GM23338 (cell line): ENCODE results near the gene CDC25C. TPM values are rescaled to one million over a fixed set of nuclear protein-coding genes. Genes with fewer than 3 reads are reported as not detected.

Experiments used
- ATAC-seq: fragments of 200-7000 bp; cut with Tn5 transposase; 3 replicates; pipeline ENCODE4 v1.9.1; 2020
- DNase-seq: peaks from one replicate; pipeline ENCODE4 v3.0.0-alpha.2; 2015; ENCODE audit warnings: low spot score
- H2AFZ ChIP-seq: fragments of 200-600 bp; sonication (generic); 2 replicates; pipeline ENCODE4 v1.8.0; 2016; ENCODE audit warnings: antibody characterized with exemption, mild to moderate bottlenecking, moderate library complexity
- H3F3A ChIP-seq: fragments of 200-600 bp; sonication (generic); replicated peaks from 2 replicates; pipeline ENCODE4 v1.8.0; 2017; ENCODE audit warnings: antibody characterized with exemption, mixed run types, low read depth
- H3K27ac ChIP-seq: fragments of 200-600 bp; sonication (generic); 2 replicates; pipeline ENCODE4 v1.6.1; 2016; ENCODE audit warnings: low read depth
- H3K27me3 ChIP-seq: fragments of 200-600 bp; sonication (generic); 2 replicates; pipeline ENCODE4 v1.8.0; 2016; ENCODE audit warnings: mild to moderate bottlenecking, mixed run types, moderate library complexity; ENCODE audit not compliant: insufficient read depth
- H3K36me3 ChIP-seq: fragments of 200-600 bp; sonication (generic); 2 replicates; pipeline ENCODE4 v1.8.0; 2016; ENCODE audit warnings: mild to moderate bottlenecking; ENCODE audit not compliant: insufficient read depth
- H3K4me1 ChIP-seq: fragments of 200-600 bp; sonication (generic); 2 replicates; pipeline ENCODE4 v1.8.0; 2016; ENCODE audit warnings: mild to moderate bottlenecking, moderate library complexity; ENCODE audit not compliant: insufficient read depth
- H3K4me2 ChIP-seq: fragments of 200-600 bp; sonication (generic); 2 replicates; pipeline ENCODE4 v1.7.1; 2017; ENCODE audit warnings: mixed run types
- H3K4me3 ChIP-seq: fragments of 200-600 bp; sonication (generic); 2 replicates; pipeline ENCODE4 v1.6.1; 2016; ENCODE audit warnings: mixed run types
- H3K79me2 ChIP-seq: fragments of 200-600 bp; sonication (generic); replicated peaks from 2 replicates; pipeline ENCODE4 v1.8.0; 2017; ENCODE audit warnings: mild to moderate bottlenecking; ENCODE audit not compliant: insufficient read depth
- H3K9me2 ChIP-seq: fragments of 200-600 bp; sonication (generic); 2 replicates; pipeline ENCODE4 v1.8.0; 2017; ENCODE audit not compliant: insufficient read depth
- H4K20me1 ChIP-seq: fragments of 200-600 bp; sonication (generic); replicated peaks from 2 replicates; pipeline ENCODE4 v1.8.0; 2017; ENCODE audit warnings: mild to moderate bottlenecking; ENCODE audit not compliant: insufficient read depth
- H3K27ac Mint-ChIP-seq: 2 replicates; pipeline ENCODE4 v1.8.0; 2020; ENCODE audit warnings: inconsistent platforms, mild to moderate bottlenecking, moderate library complexity, mixed read lengths
- H3K27me3 Mint-ChIP-seq: 3 replicates; pipeline ENCODE4 v1.8.0; 2022; ENCODE audit warnings: low read depth, mild to moderate bottlenecking, moderate library complexity, mixed read lengths, inconsistent platforms; ENCODE audit not compliant: insufficient read depth, poor library complexity
- H3K36me3 Mint-ChIP-seq: 3 replicates; pipeline ENCODE4 v1.8.0; 2021; ENCODE audit warnings: low read depth, mild to moderate bottlenecking, inconsistent platforms, moderate library complexity, mixed read lengths
- H3K4me1 Mint-ChIP-seq: 3 replicates; pipeline ENCODE4 v1.8.0; 2020; ENCODE audit warnings: mild to moderate bottlenecking, inconsistent platforms, mixed read lengths
- H3K4me3 Mint-ChIP-seq: 3 replicates; pipeline ENCODE4 v1.8.0; 2021; ENCODE audit warnings: moderate library complexity, mild to moderate bottlenecking, inconsistent platforms, mixed read lengths
- H3K9me3 Mint-ChIP-seq: 3 replicates; pipeline ENCODE4 v1.8.0; 2020; ENCODE audit warnings: moderate library complexity, mild to moderate bottlenecking, inconsistent platforms, mixed read lengths
- CREB1 ChIP-seq: fragments of 250-450 bp; sonication (Bioruptor Pico); IDR thresholded peaks from 2 replicates; pipeline ENCODE4 v1.5.0; 2020; ENCODE audit warnings: low read depth, mild to moderate bottlenecking, moderate library complexity
- CTCF ChIP-seq, 2 experiments: fragments of 200-600 bp in 1 of 2; sonication (generic) in 1 of 2; conservative IDR thresholded peaks; 2 replicates each; pipeline versions ENCODE4 v1.5.1 to v1.6.1; 2016 to 2017; ENCODE audit warnings: antibody characterized with exemption in 2 of 2, low read depth in 2 of 2, mild to moderate bottlenecking in 2 of 2, moderate library complexity in 1 of 2
- EZH2phosphoT487 ChIP-seq: fragments of 200-600 bp; sonication (generic); IDR thresholded peaks from one replicate; pipeline ENCODE4 v1.8.1; 2018; ENCODE audit warnings: antibody characterized with exemption; ENCODE audit not compliant: unreplicated experiment
- POLR2AphosphoS5 ChIP-seq: IDR thresholded peaks from 2 replicates; pipeline ENCODE4 v1.6.1; 2016; ENCODE audit warnings: antibody characterized with exemption, low read depth
- STAT1 ChIP-seq: IDR thresholded peaks from one replicate; pipeline ENCODE4 v1.6.1; 2016; ENCODE audit warnings: antibody characterized with exemption; ENCODE audit not compliant: unreplicated experiment
- ZNF114 ChIP-seq: fragments of 250-450 bp; sonication (Bioruptor Pico); IDR thresholded peaks from 2 replicates; pipeline ENCODE4 v1.5.0; 2020; ENCODE audit warnings: mild to moderate bottlenecking, moderate library complexity
- long read RNA-seq: library from polyadenylated mRNA; unstranded; transcript quantifications from one replicate; pipeline ENCODE4 v2.0.0, GENCODE V29; 2020; ENCODE audit not compliant: unreplicated experiment
- polyA plus RNA-seq: library from polyadenylated mRNA; unstranded; fragments of >200 nt; fragmentation: Nextera tagmentation; extraction: Ambion mirVana; gene quantifications from 2 replicates; pipeline ENCODE4 v1.2.1, GENCODE V29; 2016
- total RNA-seq: library from RNA; depleted of rRNA; stranded (reverse); fragments of >200 nt; shearing (Covaris generic); gene quantifications from 2 replicates; pipeline ENCODE4 v1.2.3, GENCODE V29; 2014; rRNA removed
- TF ChIP-seq, protein P1 (sequence below): fragments of 250-450 bp; sonication (Bioruptor Pico); IDR thresholded peaks from 2 replicates; pipeline ENCODE4 v1.5.0; 2020; ENCODE audit warnings: mild to moderate bottlenecking, moderate library complexity

Gene CDC25C
- total RNA-seq: 25.6 and 29.9 TPM in 2 replicates
- polyA plus RNA-seq: 20.0 and 20.9 TPM in 2 replicates
- long read RNA-seq, transcript CDC25C-201 (14 exons, 2,128 nt): major isoform, 6 of 25 reads
- long read RNA-seq, partial matches to known transcripts: 3 of 25 reads
- long read RNA-seq, other reads (novel, unspliced or antisense): 13 of 25 reads

GRCh38 chr5:138331449-138332368, at the start of gene CDC25C:
CDC25C (minus strand) TSS chr5:138331804; CDS start chr5:138331180, 624 bp downstream.
- Mint-ChIP-seq H3K27ac (peak within 1 kb of the TSS; percentile 98), H3K4me1 (peaks cover 10% of the 10 kb centered on the region), H3K9me3 (no peaks in the 10 kb centered on the region), H3K4me3 (peak within 1 kb of the TSS; percentile 92), H3K27me3 (peaks cover 4% of the 10 kb centered on the region), H3K36me3 (no peaks in the 10 kb centered on the region; the same call in 2 of the 3 replicates)
- DNase-seq: peak; percentile 100
- Histone ChIP-seq H2AFZ (peak within 1 kb of the TSS; percentile 76), H3K79me2 (peaks cover 15% of the 10 kb centered on the region), H4K20me1 (no peaks in the 10 kb centered on the region), H3K4me1 (peaks cover under 1% of the 10 kb centered on the region; the same call in 1 of the 2 replicates), H3K4me3 (peak within 1 kb of the TSS; percentile 70), H3K4me2 (peak within 1 kb of the TSS; percentile 84), H3F3A (no peaks in the 10 kb centered on the region), H3K27me3 (no peaks in the 10 kb centered on the region), H3K36me3 (no peaks in the 10 kb centered on the region; the same call in 1 of the 2 replicates), H3K27ac (peak within 1 kb of the TSS; percentile 88), H3K9me2 (no peaks in the 10 kb centered on the region)
- ATAC-seq: peak; percentile 99
- TF ChIP-seq CTCF (conservative IDR thresholded peaks at IDR 0.05; ENCODE audit: low read depth in 2 of 2): no peak
- no peak for TF ChIP-seq ZNF114
- TF ChIP-seq EZH2phosphoT487: no peak
- TF ChIP-seq STAT1: no peak
- 0 out of 2 replicates have a peak, but pooled peaks have one; percentile 42 for TF ChIP-seq CREB1
- peak; percentile 92 for TF ChIP-seq POLR2AphosphoS5
- TF ChIP-seq, protein P1, sequence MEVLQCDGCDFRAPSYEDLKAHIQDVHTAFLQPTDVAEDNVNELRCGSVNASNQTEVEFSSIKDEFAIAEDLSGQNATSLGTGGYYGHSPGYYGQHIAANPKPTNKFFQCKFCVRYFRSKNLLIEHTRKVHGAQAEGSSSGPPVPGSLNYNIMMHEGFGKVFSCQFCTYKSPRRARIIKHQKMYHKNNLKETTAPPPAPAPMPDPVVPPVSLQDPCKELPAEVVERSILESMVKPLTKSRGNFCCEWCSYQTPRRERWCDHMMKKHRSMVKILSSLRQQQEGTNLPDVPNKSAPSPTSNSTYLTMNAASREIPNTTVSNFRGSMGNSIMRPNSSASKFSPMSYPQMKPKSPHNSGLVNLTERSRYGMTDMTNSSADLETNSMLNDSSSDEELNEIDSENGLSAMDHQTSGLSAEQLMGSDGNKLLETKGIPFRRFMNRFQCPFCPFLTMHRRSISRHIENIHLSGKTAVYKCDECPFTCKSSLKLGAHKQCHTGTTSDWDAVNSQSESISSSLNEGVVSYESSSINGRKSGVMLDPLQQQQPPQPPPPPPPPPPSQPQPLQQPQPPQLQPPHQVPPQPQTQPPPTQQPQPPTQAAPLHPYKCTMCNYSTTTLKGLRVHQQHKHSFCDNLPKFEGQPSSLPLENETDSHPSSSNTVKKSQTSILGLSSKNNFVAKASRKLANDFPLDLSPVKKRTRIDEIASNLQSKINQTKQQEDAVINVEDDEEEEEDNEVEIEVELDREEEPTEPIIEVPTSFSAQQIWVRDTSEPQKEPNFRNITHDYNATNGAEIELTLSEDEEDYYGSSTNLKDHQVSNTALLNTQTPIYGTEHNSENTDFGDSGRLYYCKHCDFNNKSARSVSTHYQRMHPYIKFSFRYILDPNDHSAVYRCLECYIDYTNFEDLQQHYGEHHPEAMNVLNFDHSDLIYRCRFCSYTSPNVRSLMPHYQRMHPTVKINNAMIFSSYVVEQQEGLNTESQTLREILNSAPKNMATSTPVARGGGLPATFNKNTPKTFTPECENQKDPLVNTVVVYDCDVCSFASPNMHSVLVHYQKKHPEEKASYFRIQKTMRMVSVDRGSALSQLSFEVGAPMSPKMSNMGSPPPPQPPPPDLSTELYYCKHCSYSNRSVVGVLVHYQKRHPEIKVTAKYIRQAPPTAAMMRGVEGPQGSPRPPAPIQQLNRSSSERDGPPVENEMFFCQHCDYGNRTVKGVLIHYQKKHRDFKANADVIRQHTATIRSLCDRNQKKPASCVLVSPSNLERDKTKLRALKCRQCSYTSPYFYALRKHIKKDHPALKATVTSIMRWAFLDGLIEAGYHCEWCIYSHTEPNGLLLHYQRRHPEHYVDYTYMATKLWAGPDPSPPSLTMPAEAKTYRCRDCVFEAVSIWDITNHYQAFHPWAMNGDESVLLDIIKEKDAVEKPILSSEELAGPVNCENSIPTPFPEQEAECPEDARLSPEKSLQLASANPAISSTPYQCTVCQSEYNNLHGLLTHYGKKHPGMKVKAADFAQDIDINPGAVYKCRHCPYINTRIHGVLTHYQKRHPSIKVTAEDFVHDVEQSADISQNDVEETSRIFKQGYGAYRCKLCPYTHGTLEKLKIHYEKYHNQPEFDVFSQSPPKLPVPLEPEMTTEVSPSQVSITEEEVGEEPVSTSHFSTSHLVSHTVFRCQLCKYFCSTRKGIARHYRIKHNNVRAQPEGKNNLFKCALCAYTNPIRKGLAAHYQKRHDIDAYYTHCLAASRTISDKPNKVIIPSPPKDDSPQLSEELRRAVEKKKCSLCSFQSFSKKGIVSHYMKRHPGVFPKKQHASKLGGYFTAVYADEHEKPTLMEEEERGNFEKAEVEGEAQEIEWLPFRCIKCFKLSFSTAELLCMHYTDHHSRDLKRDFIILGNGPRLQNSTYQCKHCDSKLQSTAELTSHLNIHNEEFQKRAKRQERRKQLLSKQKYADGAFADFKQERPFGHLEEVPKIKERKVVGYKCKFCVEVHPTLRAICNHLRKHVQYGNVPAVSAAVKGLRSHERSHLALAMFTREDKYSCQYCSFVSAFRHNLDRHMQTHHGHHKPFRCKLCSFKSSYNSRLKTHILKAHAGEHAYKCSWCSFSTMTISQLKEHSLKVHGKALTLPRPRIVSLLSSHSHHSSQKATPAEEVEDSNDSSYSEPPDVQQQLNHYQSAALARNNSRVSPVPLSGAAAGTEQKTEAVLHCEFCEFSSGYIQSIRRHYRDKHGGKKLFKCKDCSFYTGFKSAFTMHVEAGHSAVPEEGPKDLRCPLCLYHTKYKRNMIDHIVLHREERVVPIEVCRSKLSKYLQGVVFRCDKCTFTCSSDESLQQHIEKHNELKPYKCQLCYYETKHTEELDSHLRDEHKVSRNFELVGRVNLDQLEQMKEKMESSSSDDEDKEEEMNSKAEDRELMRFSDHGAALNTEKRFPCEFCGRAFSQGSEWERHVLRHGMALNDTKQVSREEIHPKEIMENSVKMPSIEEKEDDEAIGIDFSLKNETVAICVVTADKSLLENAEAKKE (CRISPR knock-in tag): no peak
